Chondrocyte (in vitro differentiated cells): Measurements from ENCODE around the gene OR4X2. TPM values are rescaled to one million over a fixed set of nuclear protein-coding genes. Genes with fewer than 3 reads are reported as not detected.

Experiments
- DNase-seq: peaks from one replicate; pipeline ENCODE4 v3.0.0; 2021; ENCODE audit warnings: mixed read lengths, low spot score
- H3K27ac Mint-ChIP-seq: one replicate; pipeline ENCODE4 v1.8.0; 2021; ENCODE audit warnings: mild to moderate bottlenecking, moderate library complexity, mixed read lengths; ENCODE audit not compliant: unreplicated experiment
- H3K27me3 Mint-ChIP-seq: 2 replicates; pipeline ENCODE4 v1.8.0; 2021; ENCODE audit warnings: low read depth, mixed read lengths
- H3K36me3 Mint-ChIP-seq: 2 replicates; pipeline ENCODE4 v1.8.0; 2021; ENCODE audit warnings: low read depth, mixed read lengths
- H3K4me1 Mint-ChIP-seq: 2 replicates; pipeline ENCODE4 v1.8.0; 2021; ENCODE audit warnings: low read depth, mild to moderate bottlenecking, mixed read lengths
- H3K4me3 Mint-ChIP-seq: one replicate; pipeline ENCODE4 v1.8.0; 2021; ENCODE audit warnings: mild to moderate bottlenecking, moderate library complexity, mixed read lengths; ENCODE audit not compliant: unreplicated experiment
- H3K9me3 Mint-ChIP-seq: 2 replicates; pipeline ENCODE4 v1.8.0; 2021; ENCODE audit warnings: low read depth, mixed read lengths
- total RNA-seq: library from RNA; stranded (reverse); gene quantifications from 3 replicates; pipeline ENCODE4 v1.2.1, GENCODE V29; 2021
- TF ChIP-seq, protein P1 (sequence below): fragments of 200-600 bp; sonication (generic); IDR thresholded peaks from 2 replicates; pipeline ENCODE4 v1.5.0; 2021; ENCODE audit warnings: antibody characterized with exemption, mild to moderate bottlenecking, moderate library complexity

The OR4X2 gene
- total RNA-seq, 1 donor from 2014 or later = not detected

DNA sequence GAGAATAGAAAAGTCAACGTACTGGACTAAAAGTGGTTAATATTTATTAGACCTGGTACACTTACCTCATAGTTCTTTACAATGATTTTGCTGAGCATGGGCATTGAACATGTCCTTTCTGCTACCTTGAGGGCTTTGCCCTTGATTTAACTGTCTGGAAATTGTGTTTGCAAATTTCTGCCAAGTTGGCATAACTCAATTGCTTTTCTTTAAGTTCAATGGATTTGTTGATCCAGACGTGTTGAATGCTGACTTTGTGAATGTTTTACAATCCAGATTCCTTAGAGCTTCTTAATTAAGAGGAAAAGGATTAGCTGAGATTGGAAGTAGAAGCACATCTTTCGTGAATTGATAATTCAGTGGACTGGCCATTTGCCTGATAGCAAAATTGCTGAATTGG lies 7.2 kb upstream of the OR4X2 start:
- Mint-ChIP-seq H3K4me1 (no peaks in the 10 kb centered on the region), H3K9me3 (peaks cover 11% of the 10 kb centered on the region), H3K27me3 (peaks cover 11% of the 10 kb centered on the region), H3K27ac (no peak overlapping the region), H3K36me3 (no peaks in the 10 kb centered on the region), H3K4me3 (no peak overlapping the region)
- TF ChIP-seq, protein P1, sequence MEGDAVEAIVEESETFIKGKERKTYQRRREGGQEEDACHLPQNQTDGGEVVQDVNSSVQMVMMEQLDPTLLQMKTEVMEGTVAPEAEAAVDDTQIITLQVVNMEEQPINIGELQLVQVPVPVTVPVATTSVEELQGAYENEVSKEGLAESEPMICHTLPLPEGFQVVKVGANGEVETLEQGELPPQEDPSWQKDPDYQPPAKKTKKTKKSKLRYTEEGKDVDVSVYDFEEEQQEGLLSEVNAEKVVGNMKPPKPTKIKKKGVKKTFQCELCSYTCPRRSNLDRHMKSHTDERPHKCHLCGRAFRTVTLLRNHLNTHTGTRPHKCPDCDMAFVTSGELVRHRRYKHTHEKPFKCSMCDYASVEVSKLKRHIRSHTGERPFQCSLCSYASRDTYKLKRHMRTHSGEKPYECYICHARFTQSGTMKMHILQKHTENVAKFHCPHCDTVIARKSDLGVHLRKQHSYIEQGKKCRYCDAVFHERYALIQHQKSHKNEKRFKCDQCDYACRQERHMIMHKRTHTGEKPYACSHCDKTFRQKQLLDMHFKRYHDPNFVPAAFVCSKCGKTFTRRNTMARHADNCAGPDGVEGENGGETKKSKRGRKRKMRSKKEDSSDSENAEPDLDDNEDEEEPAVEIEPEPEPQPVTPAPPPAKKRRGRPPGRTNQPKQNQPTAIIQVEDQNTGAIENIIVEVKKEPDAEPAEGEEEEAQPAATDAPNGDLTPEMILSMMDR = no peak
- DNase-seq = no peak

DNA sequence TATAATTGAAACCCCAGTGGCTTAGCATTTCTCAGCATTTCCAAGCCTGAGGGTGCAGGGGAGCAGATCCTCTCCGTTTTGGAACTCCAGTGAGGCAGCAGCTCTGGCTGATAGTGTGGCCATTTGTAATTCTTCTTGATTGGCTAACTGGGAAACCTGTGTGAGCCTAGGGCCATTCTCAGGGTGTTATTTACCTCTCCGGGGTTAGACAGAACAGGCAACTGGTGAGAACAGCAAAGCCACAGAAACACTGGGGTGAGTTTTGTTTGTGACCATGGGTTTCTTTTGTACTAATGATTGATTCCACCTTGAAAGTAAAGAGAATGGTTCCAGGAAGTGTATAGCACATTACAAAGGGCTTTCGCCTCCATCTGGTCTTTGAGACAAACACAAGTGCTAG lies 2.4 kb upstream of the OR4X2 start:
- TF ChIP-seq, protein P1 = no peak
- Mint-ChIP-seq H3K27ac (no peak overlapping the region), H3K27me3 (peaks cover 11% of the 10 kb centered on the region), H3K9me3 (peaks cover 7% of the 10 kb centered on the region), H3K36me3 (no peaks in the 10 kb centered on the region), H3K4me1 (no peaks in the 10 kb centered on the region), H3K4me3 (no peak overlapping the region)
- no peak for DNase-seq

DNA sequence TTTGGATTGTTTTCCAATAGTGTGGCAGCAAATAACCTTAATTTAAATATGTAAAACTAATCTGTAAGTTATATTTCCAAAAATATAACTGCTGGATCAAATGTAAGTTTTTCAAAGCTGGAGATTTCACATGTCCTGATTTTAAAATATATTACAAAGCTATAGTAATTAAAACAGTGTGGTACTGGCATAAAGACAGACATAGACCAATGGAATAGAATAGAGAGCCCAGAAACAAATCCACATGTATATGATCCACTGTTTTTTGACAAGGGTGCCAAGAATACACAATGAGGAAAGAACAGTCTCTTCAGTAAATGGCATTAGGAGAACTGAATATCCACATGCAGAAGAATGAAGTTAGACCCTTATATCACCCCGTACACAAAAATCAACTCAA lies 4.0 kb downstream of the OR4X2 start:
- TF ChIP-seq, protein P1 = no peak
- H3K36me3 Mint-ChIP-seq = no peaks in the 10 kb centered on the region
- DNase-seq = no peak
- H3K27ac Mint-ChIP-seq = no peak overlapping the region
- peaks cover 11% of the 10 kb centered on the region for H3K9me3 Mint-ChIP-seq
- H3K27me3 Mint-ChIP-seq = no peaks in the 10 kb centered on the region
- H3K4me1 Mint-ChIP-seq = no peaks in the 10 kb centered on the region
- no peak overlapping the region for H3K4me3 Mint-ChIP-seq

DNA sequence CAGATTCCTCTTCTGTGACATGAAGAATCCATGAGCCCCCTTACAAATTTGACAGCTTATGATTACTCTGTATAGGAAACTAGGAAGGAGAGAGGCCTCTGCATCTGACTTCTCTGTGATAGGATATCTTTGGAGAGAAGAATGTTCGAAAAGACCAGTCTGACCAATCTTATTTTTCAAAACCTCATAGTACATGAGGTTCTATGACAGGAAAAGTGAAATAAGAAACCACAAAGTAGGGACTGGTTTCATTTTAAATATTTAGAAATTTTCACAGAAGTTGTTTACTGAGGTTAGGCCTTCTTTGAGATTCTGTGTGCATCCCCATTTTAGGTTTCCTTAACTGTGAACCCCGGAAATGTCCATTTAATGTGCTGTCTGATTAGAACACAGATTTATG lies 16.7 kb downstream of the OR4X2 start:
- no peak for DNase-seq
- Mint-ChIP-seq H3K27ac (no peak overlapping the region), H3K36me3 (no peaks in the 10 kb centered on the region), H3K4me3 (no peak overlapping the region), H3K4me1 (no peaks in the 10 kb centered on the region), H3K27me3 (peaks cover 3% of the 10 kb centered on the region), H3K9me3 (no peaks in the 10 kb centered on the region)
- TF ChIP-seq, protein P1 = no peak

DNA sequence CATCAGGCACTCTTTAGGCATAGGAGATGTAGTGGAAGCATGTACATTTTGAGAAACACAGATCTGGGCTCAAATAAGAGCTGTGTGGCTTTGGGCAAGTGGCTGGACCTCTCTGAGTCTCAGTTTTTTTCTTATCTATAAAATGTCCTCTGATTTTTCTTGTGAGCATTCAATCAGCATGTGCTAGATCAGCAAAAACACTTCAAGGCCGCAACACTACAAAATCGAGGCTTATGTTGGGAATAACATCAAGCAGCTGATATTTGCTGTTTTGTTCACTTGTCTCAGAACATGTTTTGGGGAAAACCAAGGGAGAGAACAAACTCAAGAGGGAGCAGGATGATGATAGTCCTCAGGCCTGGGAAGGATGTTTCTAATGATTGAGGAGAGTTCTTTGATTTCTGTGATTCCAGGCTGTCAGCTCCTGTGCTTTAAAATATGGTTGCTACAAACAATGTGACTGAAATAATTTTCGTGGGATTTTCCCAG lies 18.6 kb downstream of the OR4X2 start, which contains the start of gene OR4X1:
OR4X1 (plus strand) TSS at position 439 of the 489 bp plus-strand sequence; CDS start at position 439, 0 bp downstream.
- H3K36me3 Mint-ChIP-seq = no peaks in the 10 kb centered on the region
- H3K9me3 Mint-ChIP-seq = no peaks in the 10 kb centered on the region
- no peaks in the 10 kb centered on the region for H3K27me3 Mint-ChIP-seq
- no peaks in the 10 kb centered on the region for H3K4me1 Mint-ChIP-seq
- no peak within 1 kb of the TSS for H3K27ac Mint-ChIP-seq
- H3K4me3 Mint-ChIP-seq = no peak within 1 kb of the TSS
- no peak for DNase-seq
- TF ChIP-seq, protein P1 = no peak
